T-helper 9 cell (primary cell): Measurements from ENCODE around the gene CHMP6.
A peak's percentile ranks its signal among the peaks of the same experiment; 100 is the strongest.

Experiments used
- DNase-seq: peaks from one replicate; pipeline ENCODE4 v3.0.0-alpha.2; 2020

Gene CHMP6

GRCh38 chr17:81032641-81033480 is 41.2 kb downstream of the CHMP6 start:
- DNase-seq: no peak

GRCh38 chr17:81033535-81034167 is 42.0 kb downstream of the CHMP6 start:
- DNase-seq: no peak

GRCh38 chr17:81034168-81034777 is 42.6 kb downstream of the CHMP6 start:
- DNase-seq: no peak

- peak; percentile 99 for DNase-seq
Measured at GRCh38 chr17:81034779-81035520, 43.3 kb downstream of the CHMP6 start, which contains the start of gene BAIAP2. Gene BAIAP2 (plus strand): TSS chr17:81035151. CDS start chr17:81035255, 104 bp downstream.

- no peak for DNase-seq
Measured at GRCh38 chr17:81035521-81036196, 44.0 kb downstream of the CHMP6 start.

- no peak for DNase-seq
Measured at GRCh38 chr17:81036197-81036941, 44.7 kb downstream of the CHMP6 start.

GRCh38 chr17:81037026-81037797 is 45.6 kb downstream of the CHMP6 start:
- DNase-seq: no peak

GRCh38 chr17:81037798-81038733 is 46.4 kb downstream of the CHMP6 start:
- DNase-seq: no peak

- no peak for DNase-seq
Measured at GRCh38 chr17:81039096-81039495, 47.5 kb downstream of the CHMP6 start.

GRCh38 chr17:81039854-81040758 is 48.5 kb downstream of the CHMP6 start:
- no peak for DNase-seq

- DNase-seq: no peak
Measured at GRCh38 chr17:81040791-81041337, 49.2 kb downstream of the CHMP6 start.

GRCh38 chr17:81042606-81043005 is 51.0 kb downstream of the CHMP6 start:
- DNase-seq: no peak

GRCh38 chr17:81043319-81043724 is 51.7 kb downstream of the CHMP6 start:
- DNase-seq: no peak

GRCh38 chr17:81043725-81044427 is 52.2 kb downstream of the CHMP6 start:
- DNase-seq: no peak

- no peak for DNase-seq
Measured at GRCh38 chr17:81044428-81044763, 52.8 kb downstream of the CHMP6 start.

GRCh38 chr17:81044764-81045589 is 53.3 kb downstream of the CHMP6 start:
- DNase-seq: no peak

- no peak for DNase-seq
Measured at GRCh38 chr17:81045590-81046095, 54.0 kb downstream of the CHMP6 start.
